Embryonic facial prominence (tissue), 1 donor: ENCODE measurements around the gene UBE2E2.

Experiments
- DNase-seq: peaks from one replicate; pipeline ENCODE4 v3.0.0-alpha.2; 2016; ENCODE audit errors: extremely low spot score

Gene UBE2E2

DNA sequence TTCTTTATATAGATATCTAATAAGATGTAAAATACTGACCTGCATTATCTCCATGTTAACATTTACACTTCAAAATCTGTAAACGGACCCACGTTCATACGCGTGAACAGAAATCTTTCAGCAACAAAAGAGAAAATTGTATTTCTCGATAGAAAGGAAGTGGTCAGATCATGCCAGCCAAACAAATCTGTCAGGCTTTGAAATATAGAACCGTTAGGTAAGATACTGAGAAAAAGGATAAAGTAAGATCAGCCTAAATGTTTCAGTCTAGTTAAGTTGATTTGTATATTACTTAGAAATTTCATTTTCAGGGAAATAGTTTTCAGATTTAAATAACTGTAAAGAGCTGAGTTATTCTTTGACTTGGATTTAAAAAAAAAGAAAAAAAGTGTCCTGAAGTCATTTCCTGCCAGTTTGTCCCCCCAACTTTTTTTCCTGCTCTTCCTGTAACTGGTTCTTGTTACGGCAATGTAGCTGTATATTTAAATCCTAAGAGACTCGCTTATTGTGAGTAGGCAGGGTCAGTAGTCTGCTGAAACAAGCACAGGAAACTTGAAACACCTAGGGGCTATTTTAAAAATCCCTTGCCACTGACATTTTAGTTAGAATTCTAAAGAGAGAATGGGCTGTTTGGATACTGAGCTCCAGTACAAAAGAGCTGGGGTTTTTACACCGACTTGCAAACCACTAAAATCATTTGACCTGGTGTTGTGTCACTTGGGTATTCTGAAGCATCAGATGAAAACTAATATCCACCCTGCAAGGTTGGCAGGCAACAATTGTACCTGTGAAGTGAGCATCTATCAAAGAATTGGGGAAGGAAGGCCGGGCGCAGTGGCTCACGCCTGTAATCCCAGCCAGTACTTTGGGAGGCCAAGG is 237.5 kb downstream of the UBE2E2 start:
- DNase-seq = no peak

DNA sequence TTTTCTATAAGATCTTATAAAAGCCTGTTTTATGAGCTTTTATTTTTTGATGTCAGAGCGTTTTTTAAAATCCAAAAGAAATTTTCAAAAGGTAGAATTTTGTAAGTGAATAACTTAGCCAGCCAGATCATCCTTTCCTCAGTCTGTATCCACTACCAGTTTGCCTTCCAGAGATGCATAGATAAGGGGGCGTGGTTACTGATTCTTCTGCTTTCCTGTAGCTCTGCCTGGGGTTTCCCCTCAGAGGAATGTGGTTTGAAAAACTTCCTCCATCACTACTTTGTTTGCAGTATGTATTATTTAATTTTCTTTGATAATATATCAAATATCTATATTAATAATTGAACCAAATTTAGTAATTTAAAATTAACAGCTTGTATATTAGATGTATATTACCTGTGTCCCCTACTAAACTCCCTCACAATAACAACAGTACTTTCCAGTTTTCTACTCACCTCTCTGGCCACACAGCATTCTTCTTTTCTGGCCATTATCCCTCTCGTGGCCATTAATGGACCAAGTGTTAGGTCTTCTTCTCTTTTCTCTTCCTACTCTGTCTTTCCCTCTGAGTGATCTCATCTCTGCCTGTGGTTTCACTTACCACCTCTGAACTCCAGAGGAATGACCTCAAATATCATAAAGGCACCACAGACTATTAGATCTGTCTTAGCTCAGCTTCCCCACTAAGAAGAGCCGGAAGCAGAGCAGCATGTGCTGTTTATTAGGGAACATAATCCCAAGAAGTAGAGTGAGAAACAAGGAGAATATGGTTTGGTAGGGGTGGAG is 239.7 kb downstream of the UBE2E2 start:
- DNase-seq = no peak

DNA sequence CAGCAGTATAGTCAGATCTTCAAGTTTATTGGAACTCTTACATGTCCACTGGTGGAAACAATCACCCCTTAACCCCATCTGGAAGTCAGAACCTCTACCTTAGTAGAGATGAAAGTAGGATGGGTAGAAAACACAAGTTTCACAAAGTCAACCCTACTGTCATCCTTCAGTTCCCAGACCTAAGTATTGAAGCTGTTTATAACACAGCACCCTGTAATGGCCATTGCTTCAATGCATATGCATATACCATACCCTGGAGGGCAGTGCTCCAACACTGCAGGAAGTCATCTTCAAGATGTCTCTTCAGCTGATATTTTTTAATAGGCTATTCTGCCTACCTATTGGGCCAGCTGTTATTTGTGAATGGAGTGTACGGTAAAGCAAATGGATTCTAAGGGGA is 241.3 kb downstream of the UBE2E2 start:
- no peak for DNase-seq

DNA sequence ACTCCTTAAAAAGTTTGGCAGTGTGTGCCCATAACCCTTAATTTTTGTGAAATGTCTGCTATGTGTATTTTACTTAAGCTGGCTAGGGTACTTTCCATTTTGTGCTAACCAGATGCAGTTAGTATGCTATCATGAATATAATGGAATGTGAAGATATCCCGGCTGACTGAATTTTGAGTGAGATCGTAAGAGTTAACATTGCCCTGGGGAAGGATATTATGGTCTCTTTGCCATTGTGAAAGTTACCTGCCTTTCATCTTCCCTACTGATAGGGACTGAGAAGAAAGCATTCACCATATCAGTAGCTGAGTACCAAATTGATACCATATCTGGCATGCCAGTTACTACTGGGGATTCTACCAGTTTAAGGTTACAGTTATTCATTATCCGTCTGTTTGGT is 243.2 kb downstream of the UBE2E2 start:
- DNase-seq = no peak

DNA sequence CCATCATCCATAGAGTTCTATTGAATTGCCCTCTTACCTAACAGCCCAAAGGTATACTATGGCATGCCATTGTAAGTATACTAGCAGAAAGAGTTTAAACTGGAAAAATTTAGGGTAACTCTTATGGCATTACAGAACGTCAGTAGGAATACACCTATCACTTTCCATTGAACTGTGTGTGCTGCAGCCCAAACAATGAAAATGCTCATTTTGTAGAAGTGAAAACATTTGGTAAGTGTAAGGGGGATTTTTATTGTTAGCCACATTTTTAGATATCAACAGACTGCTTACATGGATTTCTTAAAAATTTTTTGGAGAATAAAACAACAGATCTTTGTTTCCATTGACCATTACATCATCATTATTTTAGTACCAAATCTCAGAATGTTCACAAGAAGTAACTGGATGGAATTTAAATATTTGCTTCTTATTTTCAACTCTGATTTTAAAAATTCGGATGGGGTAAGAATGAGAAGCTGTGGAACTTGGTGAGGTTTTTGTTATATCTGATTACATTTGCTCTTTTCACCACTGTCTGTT is 245.9 kb downstream of the UBE2E2 start:
- no peak for DNase-seq

DNA sequence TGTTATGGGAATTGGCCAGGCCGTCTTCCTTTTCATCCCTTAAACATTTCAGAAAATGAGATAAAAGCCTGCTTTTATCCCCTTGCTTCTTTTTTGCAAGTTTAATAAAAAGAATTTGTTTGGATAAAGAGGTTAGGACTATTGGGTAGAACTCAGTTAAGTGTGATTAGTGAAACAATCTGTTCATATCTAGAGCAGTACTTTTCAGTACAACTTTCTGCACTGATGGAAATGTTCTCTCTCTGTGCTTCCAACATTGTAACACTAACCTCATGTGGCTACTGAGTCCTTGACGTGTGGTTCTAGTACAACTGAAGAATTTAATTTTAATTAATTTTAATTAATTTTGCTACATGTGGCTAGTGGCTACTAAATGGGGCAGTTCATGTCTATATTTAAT is 246.9 kb downstream of the UBE2E2 start:
- DNase-seq = no peak

DNA sequence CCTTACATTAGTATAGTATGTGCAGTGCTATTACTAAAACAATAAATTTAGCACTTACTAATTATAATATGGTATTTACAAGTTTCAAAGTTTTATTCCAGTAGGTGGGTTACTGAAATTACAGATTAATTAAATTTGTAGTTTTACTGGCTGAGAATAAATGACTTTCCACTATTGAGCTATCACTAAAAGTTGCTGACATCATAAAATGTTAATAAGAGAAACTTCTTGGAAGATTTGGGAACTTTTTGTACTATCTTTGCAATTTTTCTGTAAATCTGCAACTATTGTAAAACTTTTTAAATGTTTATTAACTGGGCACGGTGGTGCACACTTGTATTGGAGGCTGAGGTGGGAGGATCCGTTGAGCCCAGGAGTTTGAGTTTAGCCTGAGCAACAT is 247.7 kb downstream of the UBE2E2 start:
- DNase-seq = no peak

DNA sequence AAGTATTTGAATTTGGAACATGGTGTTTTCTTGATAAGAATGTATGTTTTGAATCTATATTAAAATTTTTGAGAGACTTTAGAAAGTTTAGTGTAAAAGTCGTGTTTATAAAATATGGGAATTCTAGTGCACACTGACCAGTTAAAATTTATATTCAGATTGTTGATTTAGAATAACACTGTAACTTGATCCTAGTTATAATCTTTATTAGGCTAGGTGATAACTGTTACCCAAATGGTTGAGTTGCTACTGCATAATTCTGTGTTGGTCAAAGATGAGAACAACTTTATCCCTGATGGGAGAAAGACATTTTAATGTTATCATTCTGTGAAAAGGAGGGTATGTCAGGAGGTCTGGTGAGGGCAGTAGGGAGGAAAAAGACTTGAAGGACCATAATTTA is 249.3 kb downstream of the UBE2E2 start:
- no peak for DNase-seq

DNA sequence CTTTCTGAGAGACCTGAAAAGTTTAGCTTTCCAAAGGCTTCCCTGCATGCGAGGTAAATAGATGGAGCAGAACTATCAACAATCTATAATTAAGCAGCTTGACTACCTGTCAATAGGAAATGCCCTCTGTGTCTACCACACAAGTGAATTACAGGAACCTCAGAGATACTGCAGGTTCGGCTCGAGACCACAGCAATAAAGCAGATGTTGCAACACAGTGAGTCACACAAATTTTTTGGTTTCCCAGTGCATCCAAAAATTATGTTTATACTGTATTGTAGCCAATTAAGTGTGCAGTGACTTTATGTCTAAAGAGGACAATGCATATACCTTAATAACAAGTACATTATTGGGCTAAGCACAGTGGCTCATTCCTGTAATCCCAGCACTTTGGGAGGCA is 252.0 kb downstream of the UBE2E2 start:
- no peak for DNase-seq

DNA sequence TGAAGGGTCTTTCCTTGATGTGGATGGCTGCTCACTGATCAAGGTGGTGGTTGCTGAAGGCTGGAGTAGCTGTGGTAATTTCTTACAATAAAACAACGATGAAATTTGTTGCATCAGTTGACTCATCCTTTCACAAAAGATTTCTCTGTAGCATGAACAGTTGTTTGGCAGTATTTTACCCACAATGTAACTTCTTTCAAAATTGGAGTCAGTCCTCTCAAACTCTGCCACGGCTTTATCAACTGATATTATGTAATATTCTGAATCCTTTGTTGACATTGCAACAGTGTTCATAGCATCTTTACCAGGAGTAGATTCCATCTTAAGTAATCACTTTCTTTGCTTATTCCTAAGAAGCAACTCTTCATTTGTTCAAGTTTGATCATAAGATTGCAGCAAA is 252.6 kb downstream of the UBE2E2 start:
- DNase-seq = no peak

DNA sequence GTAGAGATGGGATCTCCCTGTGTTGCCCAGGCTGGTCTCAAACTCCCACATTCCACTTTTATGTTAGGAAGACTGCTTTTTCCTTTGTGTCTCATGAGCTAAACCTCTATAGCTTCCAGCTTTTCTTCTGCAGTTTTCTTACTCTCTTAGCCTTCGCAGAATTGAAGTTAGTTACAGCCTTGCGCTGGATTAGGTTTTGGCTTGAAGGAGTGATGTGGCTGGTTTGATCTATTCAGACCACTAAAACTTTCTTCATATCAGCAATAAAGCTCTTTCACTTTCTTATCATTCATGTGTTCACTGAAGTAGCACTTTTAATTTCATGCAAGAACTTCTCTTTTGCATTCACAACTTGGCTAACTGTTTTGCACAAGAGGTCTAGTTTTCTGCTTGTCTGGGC is 254.6 kb downstream of the UBE2E2 start:
- DNase-seq = no peak

DNA sequence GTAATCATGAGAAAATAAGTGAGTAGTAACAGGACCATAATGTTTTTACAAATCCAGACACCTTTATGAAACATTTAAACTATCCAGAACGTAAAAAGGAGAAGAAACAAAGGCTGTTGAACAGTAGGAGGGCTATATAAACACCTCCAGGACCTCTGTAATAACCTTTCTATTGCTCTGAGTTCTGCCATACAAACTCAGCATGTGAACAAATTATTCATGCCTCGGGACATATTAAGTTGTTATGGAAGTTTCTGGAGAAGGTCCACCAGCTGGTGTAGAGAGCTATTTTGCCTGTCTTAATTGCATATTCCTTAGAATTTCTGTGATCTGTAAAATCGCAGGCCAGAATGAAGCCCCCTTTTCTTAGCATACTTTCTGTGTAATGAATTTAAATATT is 256.3 kb downstream of the UBE2E2 start:
- no peak for DNase-seq

DNA sequence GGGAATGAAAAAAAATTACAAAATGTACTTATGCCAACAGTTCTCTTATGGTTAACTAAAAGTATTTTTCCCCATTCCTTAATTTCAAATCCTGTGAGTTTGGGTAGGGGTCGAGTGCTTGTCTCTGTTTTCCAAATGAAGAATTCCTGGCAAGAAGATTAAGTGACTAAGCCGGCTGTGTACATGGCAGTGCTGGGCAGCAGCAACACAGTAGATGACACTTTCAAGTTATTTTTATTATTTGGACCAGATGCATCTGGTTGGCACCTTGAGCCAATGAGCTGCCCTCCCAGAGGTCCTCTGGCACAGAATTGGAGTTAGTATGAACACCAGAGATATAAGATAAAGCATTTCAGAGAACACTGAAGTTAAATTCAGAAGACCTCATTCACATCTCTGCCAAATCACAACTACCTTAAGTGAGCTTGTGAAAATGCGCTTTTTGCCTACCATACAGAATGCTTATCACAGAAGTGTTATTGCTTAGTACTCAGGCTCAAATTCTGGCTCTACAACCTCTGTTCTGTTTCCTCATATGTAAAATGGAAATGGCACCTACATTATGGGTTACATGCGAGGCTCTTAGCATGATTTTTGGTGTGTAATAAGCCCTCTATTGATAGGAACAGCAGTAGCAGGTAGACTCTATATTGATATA is 256.9 kb downstream of the UBE2E2 start:
- DNase-seq = no peak

DNA sequence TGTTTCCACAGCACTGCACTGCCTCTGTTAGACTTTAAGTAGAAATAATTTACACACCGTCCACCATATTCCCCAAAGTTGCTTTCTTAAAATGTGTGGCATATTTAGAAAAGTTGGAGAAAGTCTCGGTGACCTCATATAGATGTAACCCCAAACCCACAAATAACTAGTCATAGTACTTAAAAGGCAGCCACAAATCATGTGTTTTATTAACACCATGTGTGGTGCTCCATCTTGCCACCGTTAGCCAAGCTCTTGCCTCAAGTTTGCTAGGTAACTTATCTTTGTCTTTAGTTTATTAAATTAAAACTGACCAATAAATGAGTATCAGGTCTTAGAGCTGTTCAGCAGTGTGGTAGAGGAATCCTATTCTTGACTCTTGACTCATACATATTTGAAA is 257.9 kb downstream of the UBE2E2 start:
- no peak for DNase-seq

DNA sequence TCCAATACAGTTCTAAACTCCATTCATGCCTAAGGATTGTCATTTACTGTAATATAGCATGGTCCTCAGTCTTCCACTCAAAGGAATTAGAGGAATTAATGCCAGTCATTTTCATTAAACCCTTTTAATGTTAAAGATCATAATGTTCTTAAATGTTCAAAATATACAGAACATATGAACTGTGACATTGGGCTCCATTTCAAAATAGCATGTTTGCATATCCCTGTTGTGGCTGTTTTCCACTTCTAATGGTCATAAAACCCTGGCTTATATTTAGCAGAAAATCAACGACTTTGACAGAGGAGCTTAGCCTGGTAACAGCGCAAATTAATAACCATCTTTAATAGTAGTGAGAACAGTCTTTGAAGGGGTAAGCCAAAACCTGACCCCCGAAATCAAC is 260.7 kb downstream of the UBE2E2 start:
- DNase-seq = no peak

DNA sequence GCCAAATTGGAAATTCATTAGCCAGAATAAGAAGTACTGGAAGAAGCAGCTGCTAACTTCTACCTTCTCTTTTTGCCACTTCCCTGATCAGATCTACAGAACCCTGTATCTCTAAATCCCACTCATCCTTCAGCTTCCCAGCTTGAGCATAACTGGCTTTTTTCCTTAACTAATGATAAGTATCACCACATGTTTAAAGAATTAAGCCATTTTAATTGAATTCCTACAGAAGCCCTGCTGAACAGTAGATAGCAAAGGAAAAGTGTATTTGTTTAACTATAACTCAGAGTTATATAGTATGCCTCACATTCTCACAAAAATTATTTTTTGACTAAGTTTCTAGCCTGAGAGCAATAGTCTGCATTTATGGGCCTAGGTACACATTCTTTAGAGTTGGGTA is 262.4 kb downstream of the UBE2E2 start:
- no peak for DNase-seq

DNA sequence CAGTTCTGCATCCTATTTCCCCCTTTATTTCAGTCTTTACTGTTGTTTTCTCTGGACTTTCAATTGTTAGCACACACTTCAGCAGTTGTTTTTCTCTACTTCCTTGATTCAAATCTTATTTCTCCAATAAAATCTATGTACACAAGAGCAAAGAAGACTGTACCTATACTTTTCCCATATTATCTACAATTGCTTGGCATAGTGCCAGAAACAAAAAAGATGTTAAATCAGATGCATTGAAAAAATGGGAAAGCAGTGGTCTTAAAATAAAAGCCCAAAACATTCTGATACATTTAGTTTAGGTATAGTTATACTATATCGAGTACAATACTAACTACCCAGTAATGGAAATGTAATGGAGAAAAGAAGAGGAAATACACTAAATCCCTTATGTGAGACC is 265.1 kb downstream of the UBE2E2 start:
- DNase-seq = no peak

DNA sequence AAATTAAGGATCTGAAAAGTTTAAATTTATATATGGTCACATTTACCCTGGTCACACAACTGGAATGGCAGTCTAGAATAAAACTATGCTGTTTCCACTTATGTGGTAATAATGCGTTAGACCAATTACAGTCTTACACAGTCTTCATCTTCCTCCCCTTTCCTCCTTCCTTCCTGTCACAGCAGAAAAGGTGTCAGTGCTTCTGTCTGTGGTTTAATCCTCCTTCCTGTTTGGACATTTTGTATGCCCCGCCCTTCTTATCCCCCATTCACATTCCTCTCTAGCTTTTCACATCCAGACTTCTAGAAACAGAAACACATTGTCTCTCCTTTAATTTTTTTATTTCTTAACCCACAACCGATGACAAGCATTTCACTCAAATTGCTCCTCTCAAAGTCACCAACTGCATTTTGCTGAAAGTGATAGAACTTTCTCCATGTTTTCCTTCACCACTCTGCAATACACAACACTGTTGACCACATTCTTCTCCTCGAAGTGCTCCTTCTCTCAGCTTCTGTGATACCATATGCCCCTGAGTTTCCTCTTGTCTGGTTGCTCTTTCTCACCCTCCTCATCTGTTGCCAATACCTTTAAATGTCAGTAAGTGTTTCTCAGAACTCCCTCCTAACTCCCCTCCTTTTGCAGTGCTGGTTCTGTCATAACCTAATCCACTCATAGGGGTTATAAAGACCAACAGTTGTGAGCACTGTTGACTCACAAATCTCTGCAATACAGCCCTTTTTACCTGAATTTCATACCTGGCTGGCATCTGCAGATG is 271.6 kb downstream of the UBE2E2 start:
- no peak for DNase-seq

DNA sequence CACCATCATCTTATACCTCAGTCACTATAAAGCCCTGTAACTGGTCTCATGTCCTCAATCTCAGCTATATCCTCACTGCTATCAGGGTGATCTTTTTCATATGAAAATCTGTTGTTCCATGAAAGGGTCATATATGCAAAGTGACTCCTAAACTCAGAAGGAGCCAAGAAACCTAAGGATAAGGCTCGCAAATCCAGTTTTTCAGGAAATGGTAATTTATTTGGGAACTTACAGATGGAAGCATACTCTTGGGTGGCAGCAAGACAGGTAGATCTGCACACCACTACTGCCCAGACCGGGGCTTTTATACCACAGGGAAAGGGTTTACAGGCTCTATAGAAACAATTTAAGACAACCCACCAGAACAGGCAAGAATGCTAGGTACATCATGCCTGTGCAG is 272.3 kb downstream of the UBE2E2 start:
- DNase-seq = no peak

DNA sequence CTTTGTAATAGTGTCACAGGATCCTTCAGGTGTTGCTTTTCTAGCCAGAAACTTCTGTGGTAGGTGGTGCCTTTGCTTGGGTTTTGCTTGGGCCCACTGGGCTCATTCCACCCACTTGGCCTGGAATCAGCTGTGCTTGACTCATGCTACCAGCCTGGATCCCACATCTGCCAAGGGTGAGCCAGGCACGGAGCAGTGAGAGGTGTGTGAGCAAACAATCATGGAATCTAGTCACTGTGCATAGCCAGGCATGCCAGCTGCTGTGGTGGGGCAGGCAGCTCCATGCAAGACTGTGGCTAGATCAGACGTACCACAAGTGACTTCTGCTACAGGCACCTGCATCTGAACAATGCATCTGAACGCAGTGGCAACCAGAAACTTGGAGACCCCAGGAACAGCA is 275.9 kb downstream of the UBE2E2 start:
- DNase-seq = no peak

DNA sequence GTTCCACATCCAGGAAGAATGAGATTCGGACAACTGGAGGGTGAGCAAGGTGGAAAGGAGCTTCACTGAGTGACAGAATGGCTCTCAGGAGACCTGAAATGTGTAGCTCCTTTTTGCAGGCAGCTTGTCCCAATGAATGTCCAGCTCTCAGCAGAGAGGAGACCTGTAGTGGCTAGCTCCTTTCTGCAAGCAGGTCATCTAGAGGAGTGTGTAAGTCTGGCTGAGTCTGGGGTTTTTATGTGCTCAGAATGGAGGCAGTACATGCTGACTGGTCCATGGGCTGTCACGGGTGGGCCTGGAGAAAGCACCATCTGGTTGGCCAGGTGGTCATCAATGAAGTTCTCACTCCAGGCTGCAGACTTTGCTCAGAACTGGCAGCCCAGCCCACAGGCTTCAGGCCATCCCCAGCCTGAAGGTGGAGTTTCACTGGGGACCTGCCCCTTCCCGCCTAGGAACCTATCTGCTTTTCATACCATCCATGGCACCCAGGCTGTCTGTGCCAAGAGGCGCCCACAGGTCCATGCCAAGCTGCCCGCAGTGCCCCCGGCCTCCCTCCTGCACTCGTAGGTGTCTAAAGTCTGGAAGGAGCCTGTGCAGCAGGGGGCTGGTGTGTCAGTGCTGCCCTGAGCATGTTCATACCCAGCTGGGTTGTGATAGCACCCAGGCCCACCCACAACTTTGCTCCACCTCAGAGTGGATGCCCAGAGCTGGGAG is 276.6 kb downstream of the UBE2E2 start:
- no peak for DNase-seq
